IPS-18c (cell line): Measurements from ENCODE around the gene GRK1.

Source experiments
- H3K4me3 ChIP-seq: 2 replicates; pipeline ENCODE4 v1.7.0; 2013; ENCODE audit warnings: low read depth, mild to moderate bottlenecking, low read length, moderate library complexity; ENCODE audit not compliant: insufficient read depth
- H3K9me3 ChIP-seq: one replicate; pipeline ENCODE4 v1.6.1; 2013; ENCODE audit warnings: mild to moderate bottlenecking, low read length, moderate library complexity; ENCODE audit not compliant: control insufficient read depth, insufficient read depth

Gene GRK1

DNA sequence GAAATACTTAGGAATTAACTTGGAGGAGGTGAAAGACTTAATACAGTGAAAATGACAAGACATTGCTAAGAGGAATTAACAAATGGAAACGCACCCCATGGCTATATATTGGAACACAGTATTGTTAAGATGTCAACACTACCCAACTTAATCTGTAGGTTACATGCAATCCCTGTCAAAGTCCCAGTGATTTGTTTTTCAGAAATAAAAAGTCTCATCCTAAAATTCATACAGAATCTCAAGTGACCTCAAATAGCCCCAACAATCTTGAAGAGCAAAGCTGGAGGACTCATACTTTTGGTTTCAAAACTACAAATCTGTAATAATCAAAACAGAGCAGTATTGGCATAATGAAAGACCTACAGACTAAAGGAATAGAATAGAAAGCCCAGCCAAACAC is 22.2 kb upstream of the GRK1 start:
- peaks cover 5% of the 10 kb centered on the region for H3K9me3 ChIP-seq

DNA sequence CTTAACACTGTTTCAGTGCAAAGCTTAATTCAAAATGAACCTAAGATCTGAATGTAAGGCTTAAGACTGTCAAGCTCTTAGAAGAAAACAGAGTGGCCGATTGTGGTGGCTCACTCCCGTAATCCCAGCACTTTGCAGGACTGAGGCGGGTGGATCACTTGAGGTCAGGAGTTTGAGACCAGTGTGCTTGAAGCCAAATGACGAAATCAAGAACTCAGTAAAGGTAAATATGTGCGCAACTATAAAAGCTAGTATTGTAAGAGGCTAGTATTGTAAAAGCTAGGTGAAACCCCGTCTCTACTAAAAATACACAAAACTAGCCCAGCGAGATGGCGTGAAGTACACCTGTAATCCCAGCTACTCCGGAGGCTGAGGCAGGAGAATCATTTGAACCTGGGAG is 21.7 kb upstream of the GRK1 start:
- H3K9me3 ChIP-seq: peaks cover 5% of the 10 kb centered on the region
- no peak overlapping the region for H3K4me3 ChIP-seq

More for the DNA sequence above, 22.2 kb upstream of the GRK1 start:
- H3K4me3 ChIP-seq: no peak overlapping the region

DNA sequence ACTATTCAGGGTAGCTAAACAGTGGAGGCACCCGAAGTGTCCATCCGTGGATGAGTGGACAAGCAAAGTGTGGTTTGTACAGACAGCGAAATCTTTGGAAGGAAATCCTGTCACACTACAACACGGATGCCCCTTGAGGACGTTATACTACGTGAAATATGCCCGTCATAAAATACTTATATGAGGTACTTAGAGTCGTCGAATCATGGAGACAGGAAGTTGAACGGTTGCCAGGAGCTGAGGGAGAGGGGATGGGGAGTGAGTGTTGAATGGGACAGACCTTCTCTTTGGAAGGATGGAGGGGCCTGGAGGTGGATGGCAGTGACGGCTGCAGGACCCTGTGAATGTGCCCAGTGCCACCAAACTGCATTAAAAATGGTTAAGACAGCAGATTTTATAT is 20.6 kb upstream of the GRK1 start:
- Histone ChIP-seq H3K4me3 (no peak overlapping the region), H3K9me3 (peaks cover 5% of the 10 kb centered on the region)

DNA sequence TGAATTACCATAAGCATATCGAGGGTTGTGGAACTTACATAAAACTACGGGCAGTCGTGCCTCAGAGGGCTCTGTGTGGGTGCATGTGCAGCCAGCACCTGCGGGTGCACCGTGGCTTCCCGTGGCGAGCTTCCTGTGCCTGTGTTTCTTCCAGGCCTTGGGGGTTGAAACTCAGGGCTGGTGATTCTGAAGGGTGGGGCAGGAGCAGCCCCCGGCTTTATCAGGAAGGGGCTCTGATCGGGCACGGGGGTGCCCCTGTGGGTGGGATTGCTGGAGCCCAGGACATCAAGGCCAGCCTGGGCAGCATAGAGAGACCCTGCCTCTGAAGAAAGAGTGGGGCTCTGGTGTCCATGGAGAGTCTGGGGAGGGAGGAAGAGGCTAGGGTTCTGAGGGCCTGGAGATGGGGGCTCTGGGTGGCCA is 20.1 kb upstream of the GRK1 start:
- peaks cover 5% of the 10 kb centered on the region for H3K9me3 ChIP-seq
- no peak overlapping the region for H3K4me3 ChIP-seq

DNA sequence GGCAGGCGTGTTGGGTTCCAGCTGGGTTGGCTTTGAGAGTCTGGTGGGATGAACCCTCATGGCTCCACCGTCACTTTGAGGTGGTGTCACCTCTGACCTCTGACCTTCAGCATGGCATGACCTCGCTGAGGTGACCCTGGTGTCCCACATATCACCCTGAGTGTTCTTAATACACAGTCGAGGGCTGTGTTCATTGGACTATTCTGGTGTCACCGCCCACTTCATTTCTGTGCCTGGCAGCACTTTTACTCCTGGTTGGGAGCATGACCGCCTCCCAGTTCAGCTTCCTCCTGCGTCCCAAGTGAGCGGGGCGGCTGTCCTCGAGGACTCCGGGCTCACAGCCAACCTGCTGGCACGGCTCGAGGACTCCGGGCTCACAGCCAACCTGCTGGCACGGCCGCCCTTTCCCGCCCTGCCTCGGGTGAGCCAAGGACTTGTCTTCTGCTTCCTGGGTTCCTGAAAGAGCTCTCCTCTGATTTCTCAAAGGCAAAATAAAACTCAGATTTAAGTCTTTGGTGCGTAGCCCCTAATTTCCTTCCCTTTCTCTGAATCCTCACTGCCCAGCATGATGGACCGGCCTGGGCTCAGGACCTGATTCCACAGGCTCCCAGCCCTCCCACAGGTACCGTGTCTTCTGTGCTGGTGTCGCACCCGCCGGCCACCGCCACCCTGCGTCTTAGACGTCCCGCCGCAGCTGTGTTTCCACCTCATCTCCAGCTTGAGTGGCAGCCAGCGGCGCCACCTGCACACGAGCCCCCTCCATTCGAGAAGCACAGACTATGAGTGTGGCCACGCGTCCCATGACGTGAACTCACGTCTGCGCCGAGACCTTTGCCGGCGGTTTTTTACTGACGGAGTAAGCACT is 19.4 kb upstream of the GRK1 start:
- H3K4me3 ChIP-seq: no peak overlapping the region
- peaks cover 5% of the 10 kb centered on the region for H3K9me3 ChIP-seq

DNA sequence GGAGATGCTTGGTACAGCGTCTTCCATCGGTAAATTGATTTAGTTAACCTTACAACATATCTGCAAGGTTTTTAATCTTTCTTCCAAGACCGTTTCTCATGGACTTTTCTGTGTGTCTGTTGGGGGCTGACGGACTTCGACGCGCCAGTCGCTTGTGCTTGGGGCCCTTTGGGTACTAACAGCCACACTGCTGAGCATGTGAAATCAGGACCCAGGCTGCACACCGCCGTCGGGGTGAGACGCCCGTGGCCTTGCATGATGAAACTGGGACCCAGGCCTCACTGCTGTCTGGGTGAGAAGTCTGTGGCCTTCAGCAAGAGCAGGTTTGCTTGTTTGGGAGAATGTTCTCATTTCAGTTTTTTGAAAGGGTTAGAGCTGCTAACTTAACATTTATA is 18.8 kb upstream of the GRK1 start:
- Histone ChIP-seq H3K4me3 (no peak overlapping the region), H3K9me3 (peaks cover 5% of the 10 kb centered on the region)

DNA sequence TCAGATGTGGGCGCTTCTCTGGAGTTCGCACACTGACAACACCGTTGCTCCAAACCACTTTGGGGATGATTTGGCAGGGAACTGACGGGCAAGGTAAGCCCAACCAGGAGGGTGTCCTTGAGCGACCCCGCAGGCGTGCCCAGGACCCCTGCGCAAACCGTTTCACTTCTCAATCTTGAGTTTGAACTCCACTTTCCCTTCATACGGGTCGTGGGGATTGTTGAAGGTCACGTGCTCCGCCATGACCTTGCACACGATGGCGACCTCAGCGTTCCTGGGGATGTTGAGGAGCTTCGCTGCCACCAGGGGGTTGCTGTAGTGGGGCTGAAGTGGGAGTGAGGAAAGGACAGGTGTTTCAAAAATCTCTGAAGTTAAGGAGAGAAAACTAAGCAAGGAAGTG is 17.8 kb upstream of the GRK1 start:
- H3K4me3 ChIP-seq: no peak overlapping the region
- H3K9me3 ChIP-seq: peaks cover 5% of the 10 kb centered on the region

DNA sequence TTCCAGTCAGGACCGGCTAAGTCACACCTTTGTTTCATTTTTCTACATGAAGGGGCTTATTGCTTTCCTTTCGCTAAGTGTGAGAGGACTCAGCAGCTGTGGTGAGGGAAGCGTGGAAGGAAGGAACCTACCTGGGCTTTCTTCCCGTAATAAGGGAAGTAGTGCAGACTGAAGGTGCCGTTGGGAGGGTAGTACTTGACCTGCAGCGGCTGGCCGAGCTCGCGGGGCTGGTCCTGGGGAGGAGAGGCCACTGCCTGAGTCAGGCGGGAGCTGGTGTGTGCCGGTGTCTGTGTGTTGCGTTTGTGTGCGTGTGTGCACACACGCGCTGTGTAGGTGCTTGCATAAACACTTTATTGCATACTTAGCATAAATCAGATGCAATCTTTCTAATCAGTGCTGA is 16.7 kb upstream of the GRK1 start:
- Histone ChIP-seq H3K9me3 (peaks cover 5% of the 10 kb centered on the region), H3K4me3 (no peak overlapping the region)

DNA sequence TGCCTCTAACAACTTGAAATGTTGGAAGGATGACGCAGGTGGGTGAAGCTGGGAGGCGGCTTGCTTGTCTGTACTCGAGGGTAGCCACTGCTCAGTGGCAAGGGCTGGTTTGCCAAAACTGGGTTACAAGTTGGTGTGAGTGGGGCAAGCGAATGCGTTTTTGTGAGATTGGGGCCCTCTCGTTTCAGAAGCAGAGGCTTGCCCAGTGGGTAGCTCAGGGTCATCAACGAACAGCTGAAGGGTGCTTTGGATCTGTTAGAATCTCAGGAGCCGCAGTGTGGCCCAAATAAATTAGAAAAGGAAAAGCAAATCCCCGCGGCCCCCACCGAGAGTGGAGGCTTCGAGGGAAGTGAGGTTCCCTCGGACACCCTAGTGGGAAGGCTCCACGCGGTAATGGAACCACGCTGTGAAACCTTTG is 16.3 kb upstream of the GRK1 start:
- Histone ChIP-seq H3K9me3 (peaks cover 5% of the 10 kb centered on the region), H3K4me3 (no peak overlapping the region)

DNA sequence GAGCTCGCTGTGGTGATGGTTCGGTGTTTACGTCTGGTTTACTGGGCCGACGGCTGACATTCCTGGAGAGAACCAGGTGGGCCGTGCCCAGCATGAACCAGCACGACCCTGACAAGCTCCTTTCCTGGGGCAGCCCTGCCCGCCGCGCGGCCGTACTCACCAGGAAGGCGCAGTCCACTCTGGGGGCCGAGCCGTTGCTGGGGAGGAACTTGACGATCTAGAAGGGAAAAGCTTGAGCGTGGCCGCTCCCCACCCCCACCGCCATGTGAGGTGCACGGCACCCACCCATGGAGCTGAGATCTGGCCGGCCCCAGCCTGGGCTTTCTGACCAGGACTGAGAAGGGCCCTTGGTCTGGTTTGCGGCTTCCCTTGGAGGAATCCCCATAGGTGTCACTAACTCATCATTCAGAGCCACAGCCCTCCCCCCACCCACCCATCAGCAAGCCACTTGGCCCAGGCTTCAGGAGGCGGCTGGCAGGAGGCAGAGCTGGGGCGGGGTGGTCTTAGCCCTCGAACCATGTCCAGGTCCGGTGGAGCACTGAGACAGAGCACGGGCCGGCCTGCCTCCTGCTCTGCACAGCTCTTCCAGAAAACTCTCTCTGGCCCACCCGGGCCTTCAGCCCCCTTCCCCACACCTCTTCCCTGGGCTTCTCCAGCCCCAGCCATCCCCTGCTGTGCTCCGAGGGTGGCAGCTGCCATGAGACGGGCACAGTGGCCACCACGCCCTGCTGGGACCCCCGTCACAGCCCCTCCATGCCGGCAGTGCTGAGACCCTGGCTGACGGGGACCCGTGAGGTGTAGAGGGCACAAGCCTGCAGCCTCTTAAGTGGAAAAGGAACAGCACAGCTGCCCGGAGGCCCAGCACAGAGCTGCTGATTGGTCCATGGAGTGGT is 15.3 kb upstream of the GRK1 start:
- H3K4me3 ChIP-seq: no peak overlapping the region

GRCh38 chr13:113652404-113653263 is 14.4 kb upstream of the GRK1 start:
- no peaks in the 10 kb centered on the region for H3K9me3 ChIP-seq
- H3K4me3 ChIP-seq: no peak overlapping the region

More for the DNA sequence above, 15.3 kb upstream of the GRK1 start:
- no peaks in the 10 kb centered on the region for H3K9me3 ChIP-seq

GRCh38 chr13:113653264-113654174 is 13.5 kb upstream of the GRK1 start:
- H3K4me3 ChIP-seq: no peak overlapping the region
- H3K9me3 ChIP-seq: no peaks in the 10 kb centered on the region

DNA sequence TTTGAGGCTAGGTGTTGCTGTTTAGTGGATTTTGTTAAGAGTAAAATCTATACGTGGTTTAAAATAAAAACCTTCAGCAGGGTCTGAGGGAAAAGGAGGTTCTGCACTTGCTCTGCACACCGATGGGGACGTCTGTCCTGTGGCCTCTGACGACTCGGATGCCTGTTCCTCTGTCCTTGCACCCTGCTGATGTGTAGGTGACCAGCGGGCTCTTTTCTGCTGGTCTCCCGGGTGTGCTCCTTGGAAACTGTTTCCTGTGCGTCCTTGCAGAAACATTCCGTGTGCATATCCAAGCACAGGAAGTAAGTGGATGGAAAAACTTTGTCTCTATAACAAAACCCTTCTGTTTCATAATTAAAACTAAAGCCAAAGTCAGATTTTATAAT is 12.9 kb upstream of the GRK1 start:
- Histone ChIP-seq H3K4me3 (no peak overlapping the region), H3K9me3 (no peaks in the 10 kb centered on the region)

GRCh38 chr13:113654591-113655345 is 12.3 kb upstream of the GRK1 start:
- Histone ChIP-seq H3K4me3 (no peak overlapping the region), H3K9me3 (no peaks in the 10 kb centered on the region)

- no peak overlapping the region for H3K4me3 ChIP-seq
- no peaks in the 10 kb centered on the region for H3K9me3 ChIP-seq
Measured at GRCh38 chr13:113655346-113656002, 11.5 kb upstream of the GRK1 start.
